GM20000 (cell line): ENCODE measurements around the gene TCERG1L.

Experiments used
- DNase-seq: peaks from one replicate; pipeline ENCODE4 v3.0.0; 2012; ENCODE audit warnings: low spot score
- TF ChIP-seq, protein P1 (sequence below): IDR thresholded peaks from 2 replicates; pipeline ENCODE4 v1.5.1; 2012; ENCODE audit warnings: mild to moderate bottlenecking, control low read depth; ENCODE audit errors: extremely low read depth, missing control alignments

The TCERG1L gene

DNA sequence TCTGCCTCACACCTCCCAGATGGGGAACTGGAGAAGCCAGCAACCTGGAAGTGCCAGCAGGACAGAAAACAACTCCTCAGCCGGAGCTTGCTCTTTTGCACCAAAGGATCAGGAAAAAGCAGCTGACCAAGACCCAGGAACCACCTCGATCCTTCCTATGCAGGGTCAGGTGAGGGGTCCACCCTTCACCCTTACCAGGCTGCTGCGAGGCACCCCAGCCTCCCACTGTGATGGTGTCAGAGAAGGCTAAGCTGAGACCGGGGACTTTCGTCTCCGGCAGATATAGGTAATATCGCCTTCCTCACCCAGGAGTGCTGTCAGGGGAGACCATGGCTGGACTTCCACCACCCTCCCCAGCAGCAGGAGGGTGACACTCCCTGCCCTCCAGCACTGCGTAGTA, 254.7 kb downstream of the TCERG1L start:
- no peak for DNase-seq
- TF ChIP-seq, protein P1, sequence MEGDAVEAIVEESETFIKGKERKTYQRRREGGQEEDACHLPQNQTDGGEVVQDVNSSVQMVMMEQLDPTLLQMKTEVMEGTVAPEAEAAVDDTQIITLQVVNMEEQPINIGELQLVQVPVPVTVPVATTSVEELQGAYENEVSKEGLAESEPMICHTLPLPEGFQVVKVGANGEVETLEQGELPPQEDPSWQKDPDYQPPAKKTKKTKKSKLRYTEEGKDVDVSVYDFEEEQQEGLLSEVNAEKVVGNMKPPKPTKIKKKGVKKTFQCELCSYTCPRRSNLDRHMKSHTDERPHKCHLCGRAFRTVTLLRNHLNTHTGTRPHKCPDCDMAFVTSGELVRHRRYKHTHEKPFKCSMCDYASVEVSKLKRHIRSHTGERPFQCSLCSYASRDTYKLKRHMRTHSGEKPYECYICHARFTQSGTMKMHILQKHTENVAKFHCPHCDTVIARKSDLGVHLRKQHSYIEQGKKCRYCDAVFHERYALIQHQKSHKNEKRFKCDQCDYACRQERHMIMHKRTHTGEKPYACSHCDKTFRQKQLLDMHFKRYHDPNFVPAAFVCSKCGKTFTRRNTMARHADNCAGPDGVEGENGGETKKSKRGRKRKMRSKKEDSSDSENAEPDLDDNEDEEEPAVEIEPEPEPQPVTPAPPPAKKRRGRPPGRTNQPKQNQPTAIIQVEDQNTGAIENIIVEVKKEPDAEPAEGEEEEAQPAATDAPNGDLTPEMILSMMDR = no peak

DNA sequence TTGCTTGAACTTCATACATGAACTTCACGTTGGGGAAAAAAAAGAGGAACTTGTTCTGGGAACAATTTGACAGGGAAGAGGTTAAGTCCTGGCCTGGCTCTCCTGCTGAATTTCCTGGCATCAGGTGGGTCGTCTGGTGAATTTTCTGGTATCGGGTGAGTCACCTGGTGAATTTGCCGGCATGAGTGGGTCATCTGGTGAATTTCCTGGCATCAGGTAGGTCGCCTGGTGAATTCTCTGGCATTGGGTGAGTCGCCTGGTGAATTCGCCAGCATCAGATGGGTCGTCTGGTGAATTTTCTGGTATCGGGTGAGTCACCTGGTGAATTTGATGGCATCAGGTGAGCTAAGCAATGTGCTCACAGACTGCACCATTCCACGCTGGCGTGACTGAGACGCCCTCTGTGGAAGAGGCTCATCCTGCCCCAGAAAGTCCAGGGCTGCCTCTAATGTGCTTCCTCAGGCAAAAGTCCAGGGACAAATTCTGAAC, 255.4 kb downstream of the TCERG1L start:
- TF ChIP-seq, protein P1 = no peak
- DNase-seq = no peak

DNA sequence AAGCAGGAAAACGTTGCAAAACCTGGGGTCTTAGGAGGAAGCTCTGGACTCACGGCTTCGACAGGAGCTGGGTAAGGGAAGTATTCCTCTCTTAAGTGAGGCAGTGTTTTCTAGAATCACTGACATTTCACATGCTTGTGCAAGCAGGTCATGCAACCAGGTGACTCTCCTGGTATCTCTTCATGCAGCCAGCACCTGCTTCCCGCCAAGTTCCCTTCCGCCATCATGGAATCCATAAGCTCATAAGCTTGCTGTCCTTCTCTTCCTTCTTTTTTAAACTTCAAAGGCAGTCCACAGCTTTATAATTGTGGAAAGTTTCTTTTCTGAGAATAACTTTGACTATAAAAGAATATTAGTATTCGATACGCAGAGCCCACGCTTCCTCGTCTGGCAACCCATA, 256.1 kb downstream of the TCERG1L start:
- TF ChIP-seq, protein P1 = no peak
- no peak for DNase-seq

DNA sequence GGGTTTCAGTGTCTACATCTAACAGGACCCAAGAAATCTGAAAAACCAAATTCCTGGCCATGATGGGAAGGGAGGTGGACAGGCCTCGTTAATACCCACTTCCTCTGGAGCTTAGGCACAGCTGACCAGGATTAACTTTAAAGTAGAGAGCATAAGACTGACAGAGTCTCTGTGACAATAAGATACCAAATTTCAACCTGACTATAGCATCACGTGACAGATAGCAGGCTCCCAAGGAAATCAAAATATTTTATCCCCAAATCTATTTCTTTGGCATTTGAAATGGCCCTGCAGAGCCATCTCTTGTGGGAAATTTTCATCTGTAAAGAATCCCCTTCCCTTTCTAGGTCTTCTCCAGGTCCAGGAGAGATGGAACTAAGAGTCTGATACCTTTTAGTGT, 258.3 kb downstream of the TCERG1L start:
- TF ChIP-seq, protein P1 = no peak

DNA sequence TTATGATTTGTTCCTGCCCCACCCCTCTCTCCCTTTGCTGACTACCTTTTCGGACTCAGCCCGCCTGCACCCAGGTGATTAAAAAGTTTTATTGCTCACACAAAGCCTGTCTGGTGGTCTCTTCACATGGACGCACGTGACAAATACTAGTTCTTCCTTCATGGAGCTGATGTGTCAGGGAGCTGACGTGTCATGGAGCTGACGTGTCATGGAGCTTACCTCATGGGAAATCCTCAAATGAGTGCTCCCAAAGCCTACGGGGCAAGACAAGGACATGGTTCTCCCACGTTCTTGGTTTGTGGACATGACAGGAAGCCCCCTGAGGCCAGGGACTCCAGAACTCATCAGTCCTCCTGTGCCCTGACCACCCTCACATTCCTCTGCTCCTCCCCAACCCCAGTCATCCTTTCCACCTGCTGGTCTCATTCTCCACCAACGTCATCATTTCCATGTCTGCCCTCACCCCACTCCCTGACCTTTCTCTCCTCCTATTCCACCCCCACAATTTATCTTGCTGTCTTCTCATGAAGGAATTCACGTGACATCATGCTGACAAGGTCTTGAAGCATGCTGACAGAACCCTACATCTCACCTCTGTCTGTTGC, 261.3 kb downstream of the TCERG1L start:
- TF ChIP-seq, protein P1 = no peak
- DNase-seq = no peak

More for the DNA sequence above, 258.3 kb downstream of the TCERG1L start:
- no peak for DNase-seq

DNA sequence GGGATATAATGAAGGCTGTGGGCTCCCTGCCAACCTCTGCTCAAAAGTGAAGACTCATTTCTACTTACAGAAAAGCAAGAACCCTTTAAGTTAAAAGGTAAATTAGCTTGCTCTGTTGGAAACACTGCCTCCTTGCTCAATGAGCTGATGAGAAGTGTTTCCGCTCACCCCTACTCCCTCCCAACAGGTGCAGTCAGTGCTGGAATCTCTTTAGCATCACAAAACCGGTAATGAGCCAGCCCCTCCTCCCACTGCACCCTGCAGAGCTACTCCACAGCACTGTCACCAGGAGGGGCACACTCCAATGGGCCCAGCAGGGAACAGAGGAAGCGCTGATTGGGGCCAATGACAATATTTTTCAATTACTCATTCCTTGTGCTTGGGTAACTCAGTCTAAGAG, 262.5 kb downstream of the TCERG1L start:
- TF ChIP-seq, protein P1 = no peak
- DNase-seq = no peak

DNA sequence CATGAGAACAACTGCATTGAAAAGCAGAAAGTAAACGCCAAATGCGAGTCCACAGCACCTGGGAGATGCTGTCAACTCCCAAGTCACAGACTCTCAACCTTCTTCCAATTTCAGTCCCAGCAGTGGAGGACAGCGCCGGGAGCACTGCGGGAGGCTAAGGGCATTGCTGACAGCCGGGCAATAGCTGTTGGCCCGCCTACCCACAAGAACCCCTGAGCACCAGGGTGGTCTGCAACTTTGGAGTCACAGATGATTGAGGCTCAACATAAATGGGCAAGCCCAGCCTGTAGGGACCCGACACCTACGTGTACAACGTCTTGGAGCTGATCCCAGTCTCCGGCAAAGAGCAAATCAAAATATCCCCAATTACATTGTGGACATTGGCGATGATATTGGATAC, 262.9 kb downstream of the TCERG1L start:
- DNase-seq = no peak
- TF ChIP-seq, protein P1 = no peak
